Epithelial cell of proximal tubule (primary cell): ENCODE data around the gene QSOX1. TPM values are rescaled to one million over a fixed set of nuclear protein-coding genes. Genes with fewer than 3 reads are reported as not detected.

Experiments used
- DNase-seq: peaks from one replicate; pipeline ENCODE4 v3.0.0-alpha.2; 2011; ENCODE audit warnings: low read depth
- H3K4me3 ChIP-seq: 2 replicates; pipeline ENCODE4 v1.5.1; 2011; ENCODE audit warnings: low read depth, mild to moderate bottlenecking, low read length
- total RNA-seq: library from RNA; depleted of rRNA; stranded (reverse); fragments of >200 nt; gene quantifications from 2 replicates; pipeline ENCODE4 v1.2.3, GENCODE V29; 2015
- TF ChIP-seq, protein P1 (sequence below): conservative IDR thresholded peaks from 2 replicates; pipeline ENCODE4 v1.5.1; 2012; ENCODE audit warnings: low read depth, mild to moderate bottlenecking, low read length

QSOX1 gene
- total RNA-seq, 1 donor from 2014 or later, result 247 TPM

DNA sequence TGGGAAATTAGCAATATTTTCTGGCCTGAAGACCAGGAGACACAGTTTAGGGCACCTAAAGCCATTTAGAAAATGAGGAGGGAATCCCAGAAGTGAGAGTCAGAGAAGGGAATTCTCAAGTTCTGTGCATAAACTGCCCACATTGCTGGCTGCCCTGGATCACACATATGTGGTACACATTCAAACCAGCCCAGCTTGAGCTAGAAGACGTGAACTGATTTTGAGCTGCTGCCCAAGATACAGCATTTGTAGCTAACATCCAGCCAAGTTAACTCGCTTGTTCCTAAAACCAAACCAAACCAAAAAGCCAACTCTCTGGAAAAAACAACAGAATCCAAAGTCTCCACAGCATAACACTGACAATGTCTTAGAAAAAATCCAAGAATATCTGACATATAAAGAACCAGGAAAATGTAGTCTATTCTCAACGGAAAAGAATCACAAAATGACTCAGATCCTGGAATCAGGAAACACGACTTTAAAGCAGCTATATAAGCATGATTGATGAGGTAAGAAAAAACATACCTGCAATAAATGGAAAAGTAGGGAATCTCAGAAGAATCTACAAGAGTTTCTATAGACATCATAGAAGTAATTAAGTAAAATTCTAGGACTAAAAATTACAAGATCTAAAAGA, 18.2 kb upstream of the QSOX1 start:
- H3K4me3 ChIP-seq, result no peak overlapping the region
- DNase-seq, result no peak
- TF ChIP-seq, protein P1, sequence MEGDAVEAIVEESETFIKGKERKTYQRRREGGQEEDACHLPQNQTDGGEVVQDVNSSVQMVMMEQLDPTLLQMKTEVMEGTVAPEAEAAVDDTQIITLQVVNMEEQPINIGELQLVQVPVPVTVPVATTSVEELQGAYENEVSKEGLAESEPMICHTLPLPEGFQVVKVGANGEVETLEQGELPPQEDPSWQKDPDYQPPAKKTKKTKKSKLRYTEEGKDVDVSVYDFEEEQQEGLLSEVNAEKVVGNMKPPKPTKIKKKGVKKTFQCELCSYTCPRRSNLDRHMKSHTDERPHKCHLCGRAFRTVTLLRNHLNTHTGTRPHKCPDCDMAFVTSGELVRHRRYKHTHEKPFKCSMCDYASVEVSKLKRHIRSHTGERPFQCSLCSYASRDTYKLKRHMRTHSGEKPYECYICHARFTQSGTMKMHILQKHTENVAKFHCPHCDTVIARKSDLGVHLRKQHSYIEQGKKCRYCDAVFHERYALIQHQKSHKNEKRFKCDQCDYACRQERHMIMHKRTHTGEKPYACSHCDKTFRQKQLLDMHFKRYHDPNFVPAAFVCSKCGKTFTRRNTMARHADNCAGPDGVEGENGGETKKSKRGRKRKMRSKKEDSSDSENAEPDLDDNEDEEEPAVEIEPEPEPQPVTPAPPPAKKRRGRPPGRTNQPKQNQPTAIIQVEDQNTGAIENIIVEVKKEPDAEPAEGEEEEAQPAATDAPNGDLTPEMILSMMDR, result no peak

DNA sequence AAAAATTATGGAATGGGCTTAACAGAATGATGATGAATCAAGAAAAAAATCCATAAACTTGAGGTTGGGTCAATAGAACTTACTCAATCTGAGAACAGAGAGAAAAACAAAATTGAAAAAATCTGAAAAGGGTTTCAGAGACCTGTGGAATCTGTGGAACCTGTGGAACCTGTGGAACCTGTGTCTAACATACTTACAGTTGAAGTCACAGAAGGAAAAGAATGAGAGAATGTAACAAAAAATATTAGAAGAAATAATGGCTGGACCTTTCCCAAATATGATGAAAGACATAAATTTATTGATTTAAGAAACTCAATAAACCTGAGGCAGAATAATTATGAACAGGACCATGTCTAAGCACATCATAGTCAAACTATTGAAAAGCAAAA, 17.7 kb upstream of the QSOX1 start:
- TF ChIP-seq, protein P1, result no peak
- no peak overlapping the region for H3K4me3 ChIP-seq
- DNase-seq, result no peak

DNA sequence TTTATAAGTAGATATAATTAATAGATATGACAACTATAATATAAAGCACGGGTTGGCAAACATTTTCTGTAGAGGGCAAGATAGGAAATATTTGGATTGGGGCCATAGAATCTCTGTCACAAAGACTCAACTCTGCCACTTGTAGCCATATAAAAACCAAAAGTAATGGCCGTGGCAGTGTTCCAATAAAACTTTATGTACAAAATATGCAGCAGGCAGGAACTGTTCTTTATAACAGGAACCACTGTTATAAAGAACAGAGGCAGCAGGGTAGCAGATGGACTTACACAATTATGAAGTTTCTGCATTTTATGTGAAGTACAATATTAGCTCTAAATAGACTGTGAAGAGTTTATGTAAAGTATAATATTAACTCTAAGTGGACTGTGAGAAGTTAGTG, 16.9 kb upstream of the QSOX1 start:
- H3K4me3 ChIP-seq, result no peak overlapping the region
- TF ChIP-seq, protein P1, result no peak
- DNase-seq, result no peak

DNA sequence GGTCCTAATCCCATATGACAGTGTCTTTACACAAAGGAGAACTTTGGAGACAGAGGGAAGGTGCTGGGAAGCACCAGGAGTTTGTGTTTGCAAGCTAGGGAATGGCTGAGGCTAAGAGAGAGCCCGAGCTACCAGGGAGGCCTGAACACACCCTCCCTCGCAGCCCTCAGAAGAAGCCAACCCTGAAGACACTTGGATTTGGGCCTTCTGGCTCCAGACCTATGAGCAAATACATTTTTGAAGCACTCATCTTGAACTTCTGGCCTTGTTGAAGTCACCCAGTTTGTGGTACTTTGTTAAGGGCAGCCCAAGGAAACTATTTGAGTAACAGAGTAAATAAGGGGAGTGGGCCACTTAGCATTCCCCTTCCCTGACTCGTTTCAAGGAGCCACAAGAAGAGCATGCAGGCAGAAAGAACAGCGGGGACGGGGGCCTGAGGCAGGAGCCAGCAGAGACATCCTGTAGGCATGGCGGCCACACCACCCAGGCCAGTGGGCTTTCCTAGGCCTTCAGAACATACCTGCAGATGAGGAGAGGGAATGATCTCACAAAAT, 13.2 kb upstream of the QSOX1 start:
- TF ChIP-seq, protein P1, result no peak
- DNase-seq, result no peak
- no peak overlapping the region for H3K4me3 ChIP-seq

DNA sequence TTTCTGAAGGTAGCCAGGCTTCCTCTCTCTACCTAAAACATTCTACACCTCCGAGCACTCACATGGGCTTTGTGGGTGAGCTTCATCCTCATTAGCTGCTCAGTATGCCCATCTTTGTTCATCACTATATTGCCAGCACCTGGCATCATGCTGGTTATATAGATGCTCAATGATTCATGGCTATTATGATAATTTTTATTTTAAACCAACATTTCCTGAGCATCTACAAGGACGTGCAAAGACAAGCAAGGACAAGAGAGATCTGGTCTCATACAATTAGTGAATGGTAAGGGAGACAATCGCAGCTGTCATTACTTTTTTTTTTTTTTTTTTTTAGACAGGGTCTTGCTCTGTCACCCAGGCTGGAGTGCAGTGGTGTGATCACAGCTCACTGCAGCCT, 11.3 kb upstream of the QSOX1 start:
- H3K4me3 ChIP-seq, result no peak overlapping the region
- TF ChIP-seq, protein P1, result no peak
- no peak for DNase-seq

DNA sequence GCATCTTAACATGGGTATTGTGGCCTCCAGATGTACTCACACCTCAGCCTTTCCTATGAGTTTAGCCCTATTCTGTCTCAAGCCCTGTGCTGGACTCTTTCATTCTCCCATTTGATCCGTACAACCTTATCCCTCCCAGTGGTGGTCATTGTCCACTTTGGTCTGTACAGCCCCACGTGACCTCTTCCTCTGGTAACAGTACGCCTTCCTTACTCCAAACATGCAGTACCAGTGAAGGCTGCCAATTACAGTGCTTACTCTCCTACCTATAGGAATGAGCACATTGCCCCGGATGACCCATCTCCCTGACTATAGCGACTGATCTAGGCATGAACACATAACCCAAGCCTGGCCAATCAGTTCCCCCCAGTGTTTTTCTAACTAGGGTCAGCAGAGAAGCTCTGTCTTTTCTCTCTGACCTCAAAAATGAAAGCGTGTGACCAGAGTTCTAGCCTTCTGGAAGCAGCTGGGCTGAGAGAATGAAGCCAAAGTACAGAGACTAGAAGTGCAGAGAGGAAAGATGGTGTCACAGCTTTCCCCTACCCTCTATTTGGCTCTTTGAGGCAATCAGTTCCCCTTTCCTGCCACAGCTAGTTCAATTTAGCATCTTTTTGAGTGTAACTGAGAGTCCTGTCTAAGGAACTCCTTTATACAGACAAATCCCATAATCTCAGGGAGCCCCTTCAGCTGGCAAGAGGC, 9.9 kb upstream of the QSOX1 start:
- TF ChIP-seq, protein P1, result no peak
- no peak for DNase-seq
- H3K4me3 ChIP-seq, result no peak overlapping the region
